Measurements from ENCODE around the gene MYBL2. TPM values are rescaled to one million over a fixed set of nuclear protein-coding genes. Genes with fewer than 3 reads are reported as not detected.

The MYBL2 gene
- total RNA-seq, 1 donor from 2014 or later = under 0.01 TPM

- no peak for DNase-seq (ENCODE audit: low read depth)
- FAIRE-seq = no peak
- peaks cover 2% of the 10 kb centered on the region for H3K27me3 ChIP-seq (ENCODE audit: control insufficient read depth, insufficient read depth, low read length)
- no peak overlapping the region for H3K4me3 ChIP-seq (ENCODE audit: low read depth, low read length)
- TF ChIP-seq, protein P1, sequence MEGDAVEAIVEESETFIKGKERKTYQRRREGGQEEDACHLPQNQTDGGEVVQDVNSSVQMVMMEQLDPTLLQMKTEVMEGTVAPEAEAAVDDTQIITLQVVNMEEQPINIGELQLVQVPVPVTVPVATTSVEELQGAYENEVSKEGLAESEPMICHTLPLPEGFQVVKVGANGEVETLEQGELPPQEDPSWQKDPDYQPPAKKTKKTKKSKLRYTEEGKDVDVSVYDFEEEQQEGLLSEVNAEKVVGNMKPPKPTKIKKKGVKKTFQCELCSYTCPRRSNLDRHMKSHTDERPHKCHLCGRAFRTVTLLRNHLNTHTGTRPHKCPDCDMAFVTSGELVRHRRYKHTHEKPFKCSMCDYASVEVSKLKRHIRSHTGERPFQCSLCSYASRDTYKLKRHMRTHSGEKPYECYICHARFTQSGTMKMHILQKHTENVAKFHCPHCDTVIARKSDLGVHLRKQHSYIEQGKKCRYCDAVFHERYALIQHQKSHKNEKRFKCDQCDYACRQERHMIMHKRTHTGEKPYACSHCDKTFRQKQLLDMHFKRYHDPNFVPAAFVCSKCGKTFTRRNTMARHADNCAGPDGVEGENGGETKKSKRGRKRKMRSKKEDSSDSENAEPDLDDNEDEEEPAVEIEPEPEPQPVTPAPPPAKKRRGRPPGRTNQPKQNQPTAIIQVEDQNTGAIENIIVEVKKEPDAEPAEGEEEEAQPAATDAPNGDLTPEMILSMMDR (IDR thresholded peaks at IDR 0.05; ENCODE audit: insufficient read depth, low read length, severe bottlenecking) = no peak
- H3K36me3 ChIP-seq (ENCODE audit: control insufficient read depth, insufficient read depth, low read length) = no peaks in the 10 kb centered on the region
Measured at GRCh38 chr20:43731927-43732326, 65.0 kb downstream of the MYBL2 start.

- no peak overlapping the region for H3K4me3 ChIP-seq (ENCODE audit: low read depth, low read length)
- DNase-seq (ENCODE audit: low read depth) (no peak), FAIRE-seq (no peak)
- no peaks in the 10 kb centered on the region for H3K36me3 ChIP-seq (ENCODE audit: control insufficient read depth, insufficient read depth, low read length)
- TF ChIP-seq, protein P1 (IDR thresholded peaks at IDR 0.05; ENCODE audit: insufficient read depth, low read length, severe bottlenecking) = no peak
- H3K27me3 ChIP-seq (ENCODE audit: control insufficient read depth, insufficient read depth, low read length) = peaks cover 1% of the 10 kb centered on the region
Measured at GRCh38 chr20:43736588-43737158, 69.8 kb downstream of the MYBL2 start.

- Histone ChIP-seq H3K27me3 (ENCODE audit: control insufficient read depth, insufficient read depth, low read length) (no peaks in the 10 kb centered on the region), H3K4me3 (ENCODE audit: low read depth, low read length) (no peak overlapping the region), H3K36me3 (ENCODE audit: control insufficient read depth, insufficient read depth, low read length) (no peaks in the 10 kb centered on the region)
- DNase-seq (ENCODE audit: low read depth) (no peak), FAIRE-seq (no peak)
- TF ChIP-seq, protein P1 (IDR thresholded peaks at IDR 0.05; ENCODE audit: insufficient read depth, low read length, severe bottlenecking) = no peak
Measured at GRCh38 chr20:43737925-43738324, 71.0 kb downstream of the MYBL2 start.

DNA sequence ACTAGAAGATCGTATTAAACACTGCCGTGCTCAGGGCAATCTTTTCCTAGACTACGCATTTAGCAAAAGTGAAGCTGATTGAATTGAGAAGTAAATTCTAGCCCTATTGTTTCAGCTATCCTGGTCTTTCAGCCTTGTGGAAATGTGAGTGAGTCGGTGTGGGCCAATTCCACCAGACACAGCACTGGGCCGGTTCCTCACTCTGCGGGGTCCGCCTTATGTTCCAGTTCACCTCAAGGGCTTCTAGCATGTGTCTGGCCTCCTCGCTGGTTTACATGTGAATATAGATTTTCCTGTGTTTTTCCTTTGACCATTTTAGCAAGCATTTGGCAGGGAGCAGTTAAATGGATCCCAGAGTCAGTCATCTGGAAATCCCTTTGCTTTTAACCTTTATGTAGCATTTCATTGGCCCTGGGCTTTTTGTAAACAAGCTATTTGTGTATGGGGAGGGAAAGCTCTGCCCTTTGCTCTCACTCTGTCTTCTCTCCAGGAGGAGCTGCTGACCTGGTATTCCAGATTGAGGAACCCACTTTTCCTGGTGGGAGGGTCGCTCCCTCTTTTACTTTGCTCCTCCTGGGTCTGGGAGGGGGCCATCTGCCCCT is 72.3 kb downstream of the MYBL2 start:
- TF ChIP-seq, protein P1 (IDR thresholded peaks at IDR 0.05; ENCODE audit: insufficient read depth, low read length, severe bottlenecking) = no peak
- peaks cover 2% of the 10 kb centered on the region for H3K27me3 ChIP-seq (ENCODE audit: control insufficient read depth, insufficient read depth, low read length)
- DNase-seq (ENCODE audit: low read depth) (no peak), FAIRE-seq (no peak)
- H3K36me3 ChIP-seq (ENCODE audit: control insufficient read depth, insufficient read depth, low read length) = no peaks in the 10 kb centered on the region
- no peak overlapping the region for H3K4me3 ChIP-seq (ENCODE audit: low read depth, low read length)

GRCh38 chr20:43740642-43741041 is 73.7 kb downstream of the MYBL2 start:
- H3K36me3 ChIP-seq (ENCODE audit: control insufficient read depth, insufficient read depth, low read length) = no peaks in the 10 kb centered on the region
- H3K27me3 ChIP-seq (ENCODE audit: control insufficient read depth, insufficient read depth, low read length) = peaks cover 2% of the 10 kb centered on the region
- DNase-seq (ENCODE audit: low read depth) (no peak), FAIRE-seq (no peak)
- TF ChIP-seq, protein P1 (IDR thresholded peaks at IDR 0.05; ENCODE audit: insufficient read depth, low read length, severe bottlenecking) = no peak
- no peak overlapping the region for H3K4me3 ChIP-seq (ENCODE audit: low read depth, low read length)
